Measurements from ENCODE around the gene UNC79. TPM values are rescaled to one million over a fixed set of nuclear protein-coding genes. Genes with fewer than 3 reads are reported as not detected.

The UNC79 gene
- total RNA-seq, 1 experiment from 2014 or later = 0.05 TPM

DNA sequence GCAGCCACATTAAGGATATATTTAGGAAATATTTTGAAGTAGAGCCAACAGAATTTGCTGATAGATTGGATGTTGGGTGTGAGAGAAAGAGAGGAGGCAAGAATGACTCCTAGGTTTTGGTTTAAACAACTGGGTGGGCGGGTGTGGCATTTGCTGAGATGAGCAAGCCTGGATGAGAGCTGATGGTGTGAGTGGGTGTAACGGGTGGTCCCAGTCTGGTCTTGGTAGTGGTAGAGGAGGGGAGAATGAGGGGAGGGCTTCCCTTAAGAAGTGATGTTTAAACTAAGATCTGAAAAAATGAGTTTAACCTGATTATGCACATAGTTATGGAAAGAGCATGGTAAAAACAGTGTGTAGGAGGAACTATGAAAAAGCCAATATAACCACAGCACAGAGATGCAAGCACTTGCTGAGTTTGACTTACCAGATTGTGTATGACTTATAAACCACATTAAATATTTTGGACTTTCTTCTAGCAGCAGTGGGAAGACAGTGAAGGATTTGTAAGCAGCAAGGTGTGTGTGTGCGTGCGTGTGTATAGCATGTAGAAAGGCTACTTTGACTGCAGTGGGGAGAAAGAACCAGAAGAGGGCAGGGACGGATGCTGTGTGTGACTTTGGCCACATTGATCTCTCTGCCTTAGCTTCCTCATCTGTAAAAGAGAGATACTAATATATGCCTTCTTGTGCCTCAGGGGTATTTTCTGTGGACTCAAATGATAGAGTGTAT is 217.9 kb downstream of the UNC79 start:
- no TSS peak for BruUV-seq (replicated peaks)
- intact Hi-C loops (cut with micrococcal nuclease; ENCODE audit: unreplicated experiment) = loop anchor here (2.0 kb wide), 1 partner anchor 244 kb away; no protein-coding TSS in a partner anchor
- DNase-seq (ENCODE audit: low read depth, low spot score) (no peak), ATAC-seq (peak; percentile 78)
- Histone ChIP-seq H3K27me3 (ENCODE audit: control insufficient read depth, insufficient read depth, low read length) (no peaks in the 10 kb centered on the region), H3K9me3 (ENCODE audit: control insufficient read depth, insufficient read depth, low read depth, low read length) (no peaks in the 10 kb centered on the region), H3K36me3 (ENCODE audit: control insufficient read depth, insufficient read depth, low read length) (no peaks in the 10 kb centered on the region), H3K4me1 (ENCODE audit: control insufficient read depth, insufficient read depth, low read length) (no peaks in the 10 kb centered on the region), H3K27ac (ENCODE audit: low read length) (no peak overlapping the region), H3K4me3 (ENCODE audit: low read depth in 2 of 2, low read length in 2 of 2) (no peak overlapping the region)
- ChIA-PET CTCF (no interaction called here), POLR2A (no interaction called here)
- TF ChIP-seq POLR2AphosphoS5 (IDR thresholded peaks at IDR 0.05; ENCODE audit: low read depth, low read length) (no peak), CTCF (IDR thresholded peaks at IDR 0.05) (peak; percentile 47)
- in situ Hi-C loops (cut with HindIII; ENCODE audit: low pct_unique_long_range_greater_than_20kb, low sequenced_read_pairs) = no loop called here

- no peak for DNase-seq (ENCODE audit: low read depth, low spot score)
- H3K27ac ChIP-seq (ENCODE audit: low read length) = no peak overlapping the region
- no peak for ATAC-seq
- in situ Hi-C loops (cut with HindIII; ENCODE audit: low pct_unique_long_range_greater_than_20kb, low sequenced_read_pairs) (no loop called here), intact Hi-C loops (cut with micrococcal nuclease; ENCODE audit: unreplicated experiment) (loop anchor here (10.0 kb wide), 1 partner anchor 130 kb away; the partner anchor contains the start of gene PRIMA1)
- POLR2A ChIA-PET = no interaction called here
- no TSS peak for BruUV-seq (replicated peaks)
- H3K9me3 ChIP-seq (ENCODE audit: control insufficient read depth, insufficient read depth, low read depth, low read length) = no peaks in the 10 kb centered on the region
- H3K27me3 ChIP-seq (ENCODE audit: control insufficient read depth, insufficient read depth, low read length) = no peaks in the 10 kb centered on the region; the same call in 1 of the 2 replicates
- no peaks in the 10 kb centered on the region for H3K36me3 ChIP-seq (ENCODE audit: control insufficient read depth, insufficient read depth, low read length)
- CTCF ChIA-PET = no interaction called here
- no peak overlapping the region for H3K4me3 ChIP-seq (ENCODE audit: low read depth in 2 of 2, low read length in 2 of 2)
- no peaks in the 10 kb centered on the region for H3K4me1 ChIP-seq (ENCODE audit: control insufficient read depth, insufficient read depth, low read length)
- TF ChIP-seq, protein P1, sequence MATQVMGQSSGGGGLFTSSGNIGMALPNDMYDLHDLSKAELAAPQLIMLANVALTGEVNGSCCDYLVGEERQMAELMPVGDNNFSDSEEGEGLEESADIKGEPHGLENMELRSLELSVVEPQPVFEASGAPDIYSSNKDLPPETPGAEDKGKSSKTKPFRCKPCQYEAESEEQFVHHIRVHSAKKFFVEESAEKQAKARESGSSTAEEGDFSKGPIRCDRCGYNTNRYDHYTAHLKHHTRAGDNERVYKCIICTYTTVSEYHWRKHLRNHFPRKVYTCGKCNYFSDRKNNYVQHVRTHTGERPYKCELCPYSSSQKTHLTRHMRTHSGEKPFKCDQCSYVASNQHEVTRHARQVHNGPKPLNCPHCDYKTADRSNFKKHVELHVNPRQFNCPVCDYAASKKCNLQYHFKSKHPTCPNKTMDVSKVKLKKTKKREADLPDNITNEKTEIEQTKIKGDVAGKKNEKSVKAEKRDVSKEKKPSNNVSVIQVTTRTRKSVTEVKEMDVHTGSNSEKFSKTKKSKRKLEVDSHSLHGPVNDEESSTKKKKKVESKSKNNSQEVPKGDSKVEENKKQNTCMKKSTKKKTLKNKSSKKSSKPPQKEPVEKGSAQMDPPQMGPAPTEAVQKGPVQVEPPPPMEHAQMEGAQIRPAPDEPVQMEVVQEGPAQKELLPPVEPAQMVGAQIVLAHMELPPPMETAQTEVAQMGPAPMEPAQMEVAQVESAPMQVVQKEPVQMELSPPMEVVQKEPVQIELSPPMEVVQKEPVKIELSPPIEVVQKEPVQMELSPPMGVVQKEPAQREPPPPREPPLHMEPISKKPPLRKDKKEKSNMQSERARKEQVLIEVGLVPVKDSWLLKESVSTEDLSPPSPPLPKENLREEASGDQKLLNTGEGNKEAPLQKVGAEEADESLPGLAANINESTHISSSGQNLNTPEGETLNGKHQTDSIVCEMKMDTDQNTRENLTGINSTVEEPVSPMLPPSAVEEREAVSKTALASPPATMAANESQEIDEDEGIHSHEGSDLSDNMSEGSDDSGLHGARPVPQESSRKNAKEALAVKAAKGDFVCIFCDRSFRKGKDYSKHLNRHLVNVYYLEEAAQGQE (IDR thresholded peaks at IDR 0.05; ENCODE audit: insufficient read depth in 1 of 2, low read depth in 2 of 2, low read length in 1 of 2) = no peak
- TF ChIP-seq TCF7L2 (IDR thresholded peaks at IDR 0.05; ENCODE audit: low read depth, low read length) (no peak), CTCF (IDR thresholded peaks at IDR 0.05) (no peak), SIN3A (IDR thresholded peaks at IDR 0.05; ENCODE audit: borderline replicate concordance, insufficient read depth, low read depth, low read length) (no peak), POLR2AphosphoS5 (IDR thresholded peaks at IDR 0.05; ENCODE audit: low read depth, low read length) (no peak)
These were observed 223.9 kb downstream of the UNC79 start for GRCh38 chr14:93654599-93654998.
